ENCODE data around the gene OGT. TPM values are rescaled to one million over a fixed set of nuclear protein-coding genes. Genes with fewer than 3 reads are reported as not detected.
"Not testable (repeated sequence)": the region's sequence is repeated elsewhere in the genome, so short reads cannot be mapped to it uniquely, and the experiment has no call there.

The OGT gene
- polyA plus RNA-seq, 1 experiment = 252 TPM

GRCh38 chrX:71579136-71579989 is 46.5 kb downstream of the OGT start:
- POLR2A ChIA-PET = no interaction called here
- no peak overlapping the region for H3K27ac ChIP-seq (ENCODE audit: low read depth, low read length)
- CTCF ChIA-PET = no interaction called here

DNA sequence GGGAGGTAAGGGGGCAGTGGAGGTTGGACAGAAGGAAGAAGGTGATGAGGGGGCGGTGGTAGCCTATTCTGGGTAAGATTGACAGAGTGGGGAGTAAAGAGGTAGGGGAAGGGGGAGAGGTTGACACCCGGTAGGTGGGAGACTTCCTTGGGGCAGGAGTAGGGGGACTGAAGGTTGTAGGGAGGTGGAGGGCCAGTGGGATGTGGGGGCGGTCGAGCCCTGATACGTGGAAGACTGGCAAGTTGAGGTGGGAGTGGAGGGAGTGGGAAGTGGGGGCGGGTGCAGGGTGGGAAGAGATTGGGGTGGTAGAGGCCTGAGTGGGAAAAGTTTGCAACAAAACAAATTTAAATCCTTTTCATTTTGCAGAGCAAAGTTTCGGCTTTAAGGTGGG is 47.1 kb downstream of the OGT start:
- Histone ChIP-seq H3K27ac (ENCODE audit: low read depth, low read length) (no peak overlapping the region), H3K4me3 (ENCODE audit: low read depth, low read length) (no peak overlapping the region), H3K9me3 (ENCODE audit: control insufficient read depth, insufficient read depth, low read length) (no peaks in the 10 kb centered on the region; the same call in 1 of the 2 replicates), H3K27me3 (ENCODE audit: control insufficient read depth, insufficient read depth, low read length) (no peaks in the 10 kb centered on the region)
- TF ChIP-seq, protein P1, sequence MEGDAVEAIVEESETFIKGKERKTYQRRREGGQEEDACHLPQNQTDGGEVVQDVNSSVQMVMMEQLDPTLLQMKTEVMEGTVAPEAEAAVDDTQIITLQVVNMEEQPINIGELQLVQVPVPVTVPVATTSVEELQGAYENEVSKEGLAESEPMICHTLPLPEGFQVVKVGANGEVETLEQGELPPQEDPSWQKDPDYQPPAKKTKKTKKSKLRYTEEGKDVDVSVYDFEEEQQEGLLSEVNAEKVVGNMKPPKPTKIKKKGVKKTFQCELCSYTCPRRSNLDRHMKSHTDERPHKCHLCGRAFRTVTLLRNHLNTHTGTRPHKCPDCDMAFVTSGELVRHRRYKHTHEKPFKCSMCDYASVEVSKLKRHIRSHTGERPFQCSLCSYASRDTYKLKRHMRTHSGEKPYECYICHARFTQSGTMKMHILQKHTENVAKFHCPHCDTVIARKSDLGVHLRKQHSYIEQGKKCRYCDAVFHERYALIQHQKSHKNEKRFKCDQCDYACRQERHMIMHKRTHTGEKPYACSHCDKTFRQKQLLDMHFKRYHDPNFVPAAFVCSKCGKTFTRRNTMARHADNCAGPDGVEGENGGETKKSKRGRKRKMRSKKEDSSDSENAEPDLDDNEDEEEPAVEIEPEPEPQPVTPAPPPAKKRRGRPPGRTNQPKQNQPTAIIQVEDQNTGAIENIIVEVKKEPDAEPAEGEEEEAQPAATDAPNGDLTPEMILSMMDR (IDR thresholded peaks at IDR 0.05; ENCODE audit: low read depth, low read length) = no peak
- POLR2A ChIA-PET = no interaction called here
- DNase-seq (ENCODE audit: low read depth, low spot score) = no peak
- CTCF ChIA-PET = no interaction called here

More at GRCh38 chrX:71579136-71579989, 46.5 kb downstream of the OGT start:
- TF ChIP-seq, protein P1 (IDR thresholded peaks at IDR 0.05; ENCODE audit: low read depth, low read length) = no peak
- no peak for DNase-seq (ENCODE audit: low read depth, low spot score)
- no peaks in the 10 kb centered on the region for H3K27me3 ChIP-seq (ENCODE audit: control insufficient read depth, insufficient read depth, low read length)
- H3K9me3 ChIP-seq (ENCODE audit: control insufficient read depth, insufficient read depth, low read length) = no peaks in the 10 kb centered on the region; the same call in 1 of the 2 replicates
- H3K4me3 ChIP-seq (ENCODE audit: low read depth, low read length) = no peak overlapping the region

GRCh38 chrX:71581210-71581609 is 48.3 kb downstream of the OGT start:
- Histone ChIP-seq H3K4me3 (ENCODE audit: low read depth, low read length) (no peak overlapping the region), H3K27me3 (ENCODE audit: control insufficient read depth, insufficient read depth, low read length) (no peaks in the 10 kb centered on the region), H3K27ac (ENCODE audit: low read depth, low read length) (no peak overlapping the region), H3K9me3 (ENCODE audit: control insufficient read depth, insufficient read depth, low read length) (no peaks in the 10 kb centered on the region; the same call in 1 of the 2 replicates)
- TF ChIP-seq, protein P1 (IDR thresholded peaks at IDR 0.05; ENCODE audit: low read depth, low read length) = no peak
- CTCF ChIA-PET = interaction anchor here (0.6 kb wide), 2 partner anchors 163 to 1448 kb away, joined by 3 to 5 read pairs; partner anchors contain the start of gene IGBP1
- POLR2A ChIA-PET = no interaction called here
- DNase-seq (ENCODE audit: low read depth, low spot score) = no peak

DNA sequence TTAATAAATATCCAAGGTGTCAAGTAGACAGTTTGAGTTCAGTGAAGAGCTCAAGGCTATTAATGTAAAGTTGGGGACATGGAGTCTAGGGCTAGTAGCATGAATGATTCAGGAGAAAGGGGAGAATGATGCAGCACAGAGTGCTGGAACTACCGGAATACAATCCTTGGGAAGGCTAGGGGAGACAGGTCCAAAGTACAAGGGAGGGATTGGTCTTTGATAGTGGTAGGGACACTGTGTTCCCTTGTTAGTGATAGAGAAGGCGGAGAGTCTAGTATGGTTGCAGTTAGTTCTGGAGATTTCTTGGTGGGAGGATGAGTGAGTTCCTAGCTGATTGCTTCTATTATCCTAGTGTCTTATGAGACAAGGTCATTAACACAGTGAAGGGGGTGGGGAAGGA is 54.0 kb downstream of the OGT start:
- Histone ChIP-seq H3K4me3 (ENCODE audit: low read depth, low read length) (no peak overlapping the region), H3K27ac (ENCODE audit: low read depth, low read length) (no peak overlapping the region), H3K9me3 (ENCODE audit: control insufficient read depth, insufficient read depth, low read length) (no peaks in the 10 kb centered on the region), H3K27me3 (ENCODE audit: control insufficient read depth, insufficient read depth, low read length) (no peaks in the 10 kb centered on the region)
- no peak for DNase-seq (ENCODE audit: low read depth, low spot score)
- ChIA-PET POLR2A (no interaction called here), CTCF (interaction anchor here (0.6 kb wide), 1 partner anchor 13 kb away, joined by 4 read pairs; no protein-coding TSS in a partner anchor)
- TF ChIP-seq, protein P1 (IDR thresholded peaks at IDR 0.05; ENCODE audit: low read depth, low read length) = no peak

- POLR2A ChIA-PET; H3K27me3 ChIP-seq (ENCODE audit: control insufficient read depth, insufficient read depth, low read length); H3K9me3 ChIP-seq (ENCODE audit: control insufficient read depth, insufficient read depth, low read length); CTCF ChIA-PET; DNase-seq (ENCODE audit: low read depth, low spot score); H3K4me3 ChIP-seq (ENCODE audit: low read depth, low read length); H3K27ac ChIP-seq (ENCODE audit: low read depth, low read length): not testable (repeated sequence)
Observed at GRCh38 chrX:71593210-71593609, 60.3 kb downstream of the OGT start.
